ENCODE measurements around the gene PCK1. TPM values are rescaled to one million over a fixed set of nuclear protein-coding genes. Genes with fewer than 3 reads are reported as not detected.

The PCK1 gene
- total RNA-seq, 1 experiment from 2014 or later = not detected

- no peaks in the 10 kb centered on the region for H3K23me2 ChIP-seq (ENCODE audit: insufficient read length, low read depth, low read length, poor library complexity, severe bottlenecking)
- no peak overlapping the region for H2BK12ac ChIP-seq (ENCODE audit: insufficient read length, low read depth, low read length)
- no peak overlapping the region; the same call in 1 of the 2 replicates for H3K14ac ChIP-seq (ENCODE audit: insufficient read depth, low read length)
- DNase-seq = no peak
- no peaks in the 10 kb centered on the region for H3K27me3 ChIP-seq (ENCODE audit: insufficient read depth, low read length)
- no peaks in the 10 kb centered on the region for H3K36me3 Mint-ChIP-seq (ENCODE audit: insufficient read depth in 1 of 3, low read depth in 3 of 3)
- H2BK120ac ChIP-seq (ENCODE audit: low read depth, low read length, poor library complexity, severe bottlenecking) = no peak overlapping the region
- H2AFZ ChIP-seq (ENCODE audit: low read length) = no peak overlapping the region
- H2BK15ac ChIP-seq (ENCODE audit: low read depth, low read length) = no peak overlapping the region
- H2BK5ac ChIP-seq (ENCODE audit: insufficient read length, low read length) = no peak overlapping the region
- no peak overlapping the region for H2BK20ac ChIP-seq (ENCODE audit: low read depth, low read length, poor library complexity, severe bottlenecking)
- TF ChIP-seq CTCF (conservative IDR thresholded peaks at IDR 0.05) = no peak
- H3T11ph ChIP-seq (ENCODE audit: low read length) = no peak overlapping the region
- no peaks in the 10 kb centered on the region for H3K4me1 ChIP-seq (ENCODE audit: insufficient read depth, low read length)
- H2AK5ac ChIP-seq (ENCODE audit: insufficient read length, low read length) = no peak overlapping the region
- H3K9me3 Mint-ChIP-seq = no peaks in the 10 kb centered on the region
- H4K20me1 ChIP-seq (ENCODE audit: control insufficient read depth, insufficient read depth, insufficient read length) = no peaks in the 10 kb centered on the region
- no peaks in the 10 kb centered on the region for H3K9me3 ChIP-seq (ENCODE audit: control insufficient read depth, low read depth, low read length)
- H4K91ac ChIP-seq (ENCODE audit: insufficient read length, low read depth, low read length) = no peak overlapping the region
- peaks cover 6 to 10% of the 10 kb centered on the region in 2 experiments for H3K4me1 Mint-ChIP-seq
- no peak overlapping the region for H3K4ac ChIP-seq (ENCODE audit: low read depth, low read length)
- H3K27ac Mint-ChIP-seq = no peak overlapping the region
- H3K23ac ChIP-seq (ENCODE audit: insufficient read length, low read depth, low read length) = no peak overlapping the region
- H3K4me3 Mint-ChIP-seq = no peak overlapping the region
- H4K8ac ChIP-seq (replicated peaks; ENCODE audit: insufficient read length, low read depth, low read length) = no peak overlapping the region
- no peak overlapping the region for H3K27ac ChIP-seq (ENCODE audit: insufficient read length, low read depth, low read length)
- H3K27me3 Mint-ChIP-seq (ENCODE audit: low read depth) = peaks cover 3% of the 10 kb centered on the region; the same call in 1 of the 2 replicates
- no peaks in the 10 kb centered on the region for H3K79me2 ChIP-seq (ENCODE audit: insufficient read depth, low read length)
- H3K56ac ChIP-seq (ENCODE audit: insufficient read length, low read depth, low read length) = no peak overlapping the region
- H3K9ac ChIP-seq (ENCODE audit: extremely low read depth, insufficient read length, low read length) = no peak overlapping the region
- no peaks in the 10 kb centered on the region for H3K79me1 ChIP-seq (ENCODE audit: insufficient read depth, low read depth, low read length, poor library complexity, severe bottlenecking)
- no peak overlapping the region for H3K4me2 ChIP-seq (ENCODE audit: insufficient read depth, insufficient read length, low read length)
- H4K5ac ChIP-seq (ENCODE audit: insufficient read length, low read depth, low read length) = no peak overlapping the region
- H3K18ac ChIP-seq (ENCODE audit: insufficient read length, low read depth, low read length) = no peak overlapping the region
- WGBS (ENCODE audit: extremely low coverage, insufficient read length, low lambda C conversion rate) = no CpG with 5 or more reads among the region's 18 CpGs
Measured at GRCh38 chr20:57611586-57612311, 50.8 kb downstream of the PCK1 start.

Measured in H9 (cell line).